C4-2B (cell line): ENCODE data around the gene SEC14L2.

ENCODE experiments used
- CTCF ChIP-seq: fragments of 450-650 bp; conservative IDR thresholded peaks from 2 replicates; pipeline ENCODE4 v1.5.1; 2017; ENCODE audit warnings: mild to moderate bottlenecking
- ZFX ChIP-seq: fragments of 450-650 bp; IDR thresholded peaks from 2 replicates; pipeline ENCODE4 v1.6.1; 2017

GRCh38 chr22:30434843-30435242 is 38.0 kb downstream of the SEC14L2 start:
- no peak for TF ChIP-seq CTCF
- no peak for TF ChIP-seq ZFX
